GDM1 (cell line): ENCODE measurements around the gene COPZ2.
"Not testable (repeated sequence)": the region's sequence is repeated elsewhere in the genome, so short reads cannot be mapped to it uniquely, and the experiment has no call there.

Experiments
- DNase-seq: peaks from one replicate; lab custom pipeline; 2025; lab: John Stamatoyannopoulos, UW

The COPZ2 gene

DNA sequence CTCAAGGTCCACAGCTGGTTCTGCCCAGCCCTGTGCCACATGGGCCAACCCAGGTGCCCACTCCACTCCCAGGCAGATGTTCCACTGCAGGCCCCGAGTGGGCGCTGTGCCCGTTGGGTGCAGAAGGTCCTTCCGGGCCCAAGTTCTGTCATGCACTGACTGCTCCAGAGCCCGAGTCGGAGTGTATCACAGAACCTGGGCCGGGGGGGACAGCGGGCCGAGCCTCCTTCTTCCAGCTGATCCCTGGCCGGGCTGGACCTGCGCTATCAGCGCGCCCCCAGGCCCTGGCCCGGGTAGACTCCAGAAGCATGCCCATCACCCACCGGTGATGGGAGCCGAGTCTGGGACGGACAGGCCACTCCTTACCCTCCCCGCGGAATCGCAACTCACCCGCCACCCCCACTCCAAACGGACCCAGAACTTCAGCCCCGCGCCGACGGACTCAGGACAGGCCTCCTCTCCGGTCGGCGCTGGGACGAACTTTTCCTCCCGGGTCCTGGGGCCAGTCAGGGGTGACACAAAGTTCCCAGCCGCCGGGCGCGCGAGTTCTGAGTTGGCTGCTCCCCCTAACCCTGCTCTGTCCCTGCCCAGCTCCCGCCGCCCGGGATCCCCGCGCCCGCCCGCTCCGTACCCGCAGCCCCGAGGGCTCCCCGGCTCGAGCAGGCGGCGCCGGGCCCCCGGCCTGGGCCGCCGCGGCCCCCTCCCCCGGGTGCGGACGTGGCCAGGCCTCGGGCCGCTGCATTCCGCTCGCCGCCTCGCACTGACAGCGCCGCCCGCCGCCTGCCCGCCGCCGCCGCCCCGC, at the start of gene COPZ2:
COPZ2 (minus strand) TSS at position 762 of the 802 bp plus-strand sequence; CDS start at position 742, 20 bp downstream.
- no peak for DNase-seq

- DNase-seq = no peak
Observed at GRCh38 chr17:48084932-48085331, 47.3 kb upstream of the COPZ2 start.

DNA sequence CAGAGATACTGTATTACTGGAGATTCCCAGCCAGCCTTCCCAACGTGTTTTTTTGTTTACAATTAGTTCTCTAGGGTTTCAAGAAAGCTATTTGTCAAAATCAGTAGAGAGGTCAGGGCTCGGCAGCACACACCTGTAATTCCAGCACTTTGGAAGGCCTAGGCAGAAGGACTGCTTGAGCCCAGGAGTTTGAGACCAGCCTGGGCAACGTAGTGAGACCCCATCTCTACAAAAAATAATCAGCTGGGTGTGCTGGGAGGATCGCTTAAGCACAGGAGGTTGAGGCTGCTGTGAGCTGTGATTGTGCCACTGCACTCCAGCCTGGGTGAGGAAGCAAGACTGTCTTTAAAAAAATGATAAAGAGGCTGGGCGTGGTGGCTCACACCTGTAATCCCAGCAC, 44.3 kb upstream of the COPZ2 start:
- no peak for DNase-seq

- DNase-seq = not testable (repeated sequence)
Observed at GRCh38 chr17:48077152-48077551, 39.6 kb upstream of the COPZ2 start.

GRCh38 chr17:48074322-48075081, 36.9 kb upstream of the COPZ2 start:
- DNase-seq = peak; percentile 48

DNA sequence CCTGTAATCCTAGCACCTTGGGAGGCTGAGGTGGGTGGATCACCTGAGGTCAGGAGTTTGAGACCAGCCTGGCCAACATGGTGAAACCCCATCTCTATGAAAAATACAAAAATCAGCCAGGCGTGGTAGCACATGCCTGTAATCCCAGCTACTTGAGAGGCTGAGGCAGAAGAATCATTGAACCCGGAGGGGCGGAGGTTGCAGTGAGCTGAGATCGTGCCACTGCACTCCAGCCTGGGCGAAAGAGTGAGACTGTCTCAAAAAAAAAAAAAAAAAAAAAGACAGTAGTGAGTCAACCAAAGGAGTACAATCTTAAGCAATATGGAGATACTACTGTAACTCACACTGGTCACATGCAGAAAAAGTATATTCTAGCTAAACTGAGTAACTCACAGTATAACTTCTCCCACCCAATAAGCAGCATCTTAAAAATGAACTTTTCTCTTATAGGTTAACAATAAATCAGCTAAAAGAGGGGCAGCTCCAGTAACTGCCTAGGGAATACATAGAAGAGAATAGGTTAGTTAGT, 36.0 kb upstream of the COPZ2 start:
- DNase-seq = not testable (repeated sequence)

- DNase-seq = not testable (repeated sequence)
Observed at GRCh38 chr17:48072811-48073210, 35.2 kb upstream of the COPZ2 start.

GRCh38 chr17:48071654-48072053, 34.1 kb upstream of the COPZ2 start:
- DNase-seq = no peak

DNA sequence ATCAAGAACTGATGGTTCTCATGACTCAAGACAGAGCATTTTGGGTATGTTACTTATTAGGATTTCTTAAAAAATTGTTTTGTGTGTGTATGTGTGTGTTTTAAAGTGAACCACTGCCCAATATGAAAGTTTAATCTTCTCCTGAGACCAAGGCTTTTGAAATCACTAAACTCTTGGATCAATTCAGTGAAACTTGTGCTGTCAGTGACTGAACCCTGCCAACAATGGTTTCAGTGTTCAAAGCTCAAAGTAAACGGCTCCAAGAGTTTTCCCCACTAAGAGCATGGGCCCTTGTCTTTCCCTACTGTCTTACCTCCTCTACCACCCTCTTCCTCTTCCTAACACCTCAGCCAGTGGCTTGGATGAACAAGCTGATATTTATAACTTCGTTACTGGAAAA, 32.6 kb upstream of the COPZ2 start:
- DNase-seq = no peak

DNA sequence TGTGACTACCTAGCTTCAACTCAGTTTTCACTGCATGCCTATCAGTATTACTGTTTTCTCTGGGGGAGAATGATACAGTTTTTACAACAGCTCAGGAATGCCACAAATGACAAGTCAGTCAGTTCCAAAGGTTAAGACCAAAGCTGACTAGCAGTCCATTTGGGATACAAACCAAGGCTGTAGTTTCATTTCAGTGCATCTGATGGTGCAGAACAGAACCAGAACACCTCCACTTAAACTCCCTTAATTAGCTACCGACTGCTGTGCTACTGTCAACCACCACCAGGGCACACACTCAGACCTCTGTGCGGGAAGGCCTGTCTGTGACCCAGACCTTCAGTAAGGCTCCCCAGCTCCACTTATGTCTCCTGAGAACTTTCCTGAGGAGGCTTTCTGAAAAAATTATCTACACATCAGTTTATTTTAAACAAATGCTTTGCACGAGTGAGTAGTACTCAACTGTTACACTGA, 30.9 kb upstream of the COPZ2 start:
- DNase-seq = no peak

DNA sequence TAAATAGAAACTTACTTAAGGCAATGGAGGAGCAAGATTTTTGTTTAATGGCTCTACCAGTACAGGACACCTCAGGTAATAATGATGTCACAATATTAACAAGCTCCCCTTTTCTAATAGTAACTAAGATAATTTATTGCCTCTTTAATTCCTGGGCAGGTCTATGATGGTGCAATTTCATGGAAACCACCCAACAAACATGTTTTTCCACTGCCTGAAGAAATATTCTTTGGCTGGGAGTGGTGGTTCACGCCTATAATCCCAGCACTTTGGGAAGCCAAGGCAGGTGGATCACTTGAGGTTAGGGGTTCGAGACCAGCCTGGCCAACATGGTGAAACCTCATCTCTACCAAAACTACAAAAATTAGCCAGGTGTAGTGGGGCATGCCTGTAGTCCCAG, 30.2 kb upstream of the COPZ2 start:
- not testable (repeated sequence) for DNase-seq

DNA sequence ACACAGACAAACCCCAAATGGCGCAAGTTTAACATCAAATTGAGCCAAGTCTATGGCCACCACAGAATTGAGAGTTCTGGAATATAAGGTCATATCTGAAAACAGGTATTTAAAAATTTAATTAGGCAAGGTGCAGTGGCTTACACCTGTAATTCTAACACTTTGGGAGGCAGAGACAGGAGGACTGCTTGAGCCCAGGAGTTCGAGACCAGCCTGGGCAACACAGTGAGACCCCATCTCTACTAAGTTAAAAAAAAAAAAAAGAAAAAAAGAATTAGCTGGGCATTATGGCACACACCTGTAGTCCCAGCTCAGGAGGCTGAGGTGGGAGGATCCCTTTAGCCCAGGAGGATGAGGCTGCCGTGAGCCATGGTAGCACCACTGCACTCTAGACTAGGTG, 29.6 kb upstream of the COPZ2 start:
- DNase-seq = no peak

- no peak for DNase-seq
Observed at GRCh38 chr17:48066656-48067055, 29.1 kb upstream of the COPZ2 start.

GRCh38 chr17:48066192-48066591, 28.6 kb upstream of the COPZ2 start:
- no peak for DNase-seq

- no peak for DNase-seq
Observed at GRCh38 chr17:48064638-48065037, 27.0 kb upstream of the COPZ2 start.

DNA sequence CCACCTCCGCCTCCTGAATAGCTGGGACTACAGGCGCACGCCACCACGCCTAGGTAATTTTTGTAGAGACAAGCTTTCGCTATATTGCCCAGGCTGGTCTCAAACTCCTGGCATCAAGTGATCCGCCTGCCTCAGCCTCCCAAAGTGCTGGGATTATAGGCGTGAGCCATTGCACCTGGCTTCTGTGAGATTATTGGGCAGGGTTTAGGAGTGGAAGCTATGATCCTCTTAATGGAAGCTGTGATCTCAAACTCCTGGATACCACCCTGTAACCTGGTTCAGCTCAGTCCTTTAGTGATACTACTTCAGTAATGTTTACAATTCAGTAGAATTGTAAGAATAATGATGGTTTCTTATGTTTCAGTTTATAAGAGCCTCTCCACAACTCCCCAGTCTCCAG, 24.7 kb upstream of the COPZ2 start:
- DNase-seq = no peak

GRCh38 chr17:48060249-48060648, 22.7 kb upstream of the COPZ2 start:
- no peak for DNase-seq

DNA sequence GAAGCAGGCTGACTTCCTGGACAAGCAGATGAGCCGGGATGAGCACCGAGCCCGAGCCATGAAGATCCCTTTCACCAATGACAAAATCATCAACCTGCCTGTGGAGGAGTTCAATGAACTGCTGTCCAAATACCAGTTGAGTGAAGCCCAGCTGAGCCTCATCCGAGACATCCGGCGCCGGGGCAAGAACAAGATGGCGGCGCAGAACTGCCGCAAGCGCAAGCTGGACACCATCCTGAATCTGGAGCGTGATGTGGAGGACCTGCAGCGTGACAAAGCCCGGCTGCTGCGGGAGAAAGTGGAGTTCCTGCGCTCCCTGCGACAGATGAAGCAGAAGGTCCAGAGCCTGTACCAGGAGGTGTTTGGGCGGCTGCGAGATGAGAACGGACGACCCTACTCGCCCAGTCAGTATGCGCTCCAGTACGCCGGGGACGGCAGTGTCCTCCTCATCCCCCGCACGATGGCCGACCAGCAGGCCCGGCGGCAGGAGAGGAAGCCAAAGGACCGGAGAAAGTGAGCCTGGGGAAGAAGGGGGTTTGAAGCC, 21.6 kb upstream of the COPZ2 start:
- DNase-seq = no peak

- DNase-seq = no peak
Observed at GRCh38 chr17:48058393-48059124, 21.0 kb upstream of the COPZ2 start.

DNA sequence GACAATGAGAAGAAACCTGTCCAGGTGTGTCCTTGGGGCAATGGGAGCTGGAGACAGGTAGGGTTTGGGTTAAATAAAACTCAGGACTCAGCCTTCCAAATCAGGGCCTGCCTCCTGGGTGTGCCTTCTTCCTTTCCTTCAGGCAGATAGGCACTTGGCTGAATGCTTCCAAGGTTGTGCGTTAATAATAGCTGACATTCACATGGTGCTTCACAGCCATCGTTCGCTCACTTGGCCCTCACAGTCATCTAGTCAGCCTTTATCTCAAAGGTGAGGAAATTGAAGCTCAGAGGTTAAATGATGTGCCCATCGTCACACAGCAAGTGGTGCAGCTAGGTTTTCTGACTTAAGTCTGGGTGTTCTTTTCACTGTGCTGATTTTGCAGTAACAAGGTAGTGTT, 20.0 kb upstream of the COPZ2 start:
- no peak for DNase-seq

- DNase-seq = no peak
Observed at GRCh38 chr17:48056879-48057278, 19.3 kb upstream of the COPZ2 start.

GRCh38 chr17:48056246-48056745, 18.7 kb upstream of the COPZ2 start:
- DNase-seq = no peak
